ENCODE results near the gene TMEM86B. TPM values are rescaled to one million over a fixed set of nuclear protein-coding genes. Genes with fewer than 3 reads are reported as not detected.
"Not testable (repeated sequence)": the region's sequence is repeated elsewhere in the genome, so short reads cannot be mapped to it uniquely, and the experiment has no call there.

TMEM86B gene
- total RNA-seq, 1 experiment from 2014 or later: 1.2 TPM

DNA sequence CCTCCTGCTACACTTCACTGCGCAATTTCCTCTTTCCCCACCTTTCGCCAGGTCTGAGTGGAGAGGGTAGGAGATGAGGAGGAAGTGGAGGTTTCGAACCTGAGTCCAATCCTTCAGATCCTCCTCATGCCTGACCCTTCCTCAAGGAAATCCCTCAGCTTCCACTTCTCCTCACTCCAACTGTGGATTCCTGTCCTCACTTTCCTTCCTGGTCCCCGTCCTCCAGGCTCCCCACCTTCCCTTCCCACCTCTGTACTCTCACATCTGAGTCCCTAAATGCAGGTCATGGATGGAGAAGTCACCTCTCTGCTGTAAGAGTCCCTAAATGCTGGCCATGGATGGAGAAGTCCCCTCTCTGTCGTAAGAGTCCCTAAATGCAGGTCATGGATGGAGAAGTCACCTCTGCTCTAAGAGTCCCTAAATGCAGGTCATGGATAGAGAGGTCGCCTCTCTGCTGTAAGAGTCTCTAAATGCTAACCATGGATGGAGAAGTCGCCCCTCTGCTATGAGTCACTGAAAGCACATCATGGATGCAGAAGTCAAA is 3.1 kb downstream of the TMEM86B start:
- no peaks in the 10 kb centered on the region for H3K27me3 ChIP-seq (ENCODE audit: control insufficient read depth, insufficient read depth, low read length)
- H3K4me3 ChIP-seq (ENCODE audit: insufficient read depth, low read depth, low read length): no peak overlapping the region
- no peaks in the 10 kb centered on the region; the same call in none of the 2 replicates for H3K36me3 ChIP-seq (replicated peaks; ENCODE audit: control insufficient read depth, insufficient read depth, low read length)
- peak; percentile 24 for DNase-seq

DNA sequence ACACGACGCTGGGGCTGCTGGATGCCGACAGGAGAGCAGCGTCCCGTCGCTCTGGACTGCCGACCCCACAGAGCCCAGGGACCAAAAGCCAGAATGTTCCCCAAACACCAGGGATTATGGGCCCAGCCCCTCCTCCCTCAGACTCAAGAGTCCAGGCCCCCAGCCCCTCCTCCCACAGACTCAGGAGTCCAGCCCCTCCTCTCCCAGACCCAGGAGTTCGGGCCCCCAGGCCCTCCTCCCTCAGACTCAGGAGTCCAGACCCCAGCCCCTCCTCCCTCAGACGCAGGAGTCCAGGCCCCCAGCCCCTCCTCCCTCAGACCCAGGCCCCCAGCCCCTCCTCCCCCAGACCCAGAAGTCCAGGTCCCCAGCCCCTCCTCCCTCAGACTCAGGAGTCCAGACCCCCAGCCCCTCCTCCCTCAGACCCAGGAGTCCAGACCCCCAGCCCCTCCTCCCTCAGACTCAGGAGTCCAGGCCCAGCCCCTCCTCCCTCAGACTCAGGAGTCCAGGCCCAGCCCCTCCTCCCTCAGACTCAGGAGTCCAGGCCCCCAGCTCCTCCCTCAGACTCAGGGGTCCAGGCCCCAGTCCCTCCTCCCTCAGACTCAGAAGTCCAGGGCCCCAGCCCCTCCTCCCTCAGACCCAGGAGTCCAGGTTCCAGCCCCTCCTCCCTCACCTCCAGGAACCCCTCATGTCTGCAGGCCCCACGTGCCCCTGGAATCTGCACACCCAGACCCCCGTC is 3.7 kb downstream of the TMEM86B start:
- DNase-seq: not testable (repeated sequence)

DNA sequence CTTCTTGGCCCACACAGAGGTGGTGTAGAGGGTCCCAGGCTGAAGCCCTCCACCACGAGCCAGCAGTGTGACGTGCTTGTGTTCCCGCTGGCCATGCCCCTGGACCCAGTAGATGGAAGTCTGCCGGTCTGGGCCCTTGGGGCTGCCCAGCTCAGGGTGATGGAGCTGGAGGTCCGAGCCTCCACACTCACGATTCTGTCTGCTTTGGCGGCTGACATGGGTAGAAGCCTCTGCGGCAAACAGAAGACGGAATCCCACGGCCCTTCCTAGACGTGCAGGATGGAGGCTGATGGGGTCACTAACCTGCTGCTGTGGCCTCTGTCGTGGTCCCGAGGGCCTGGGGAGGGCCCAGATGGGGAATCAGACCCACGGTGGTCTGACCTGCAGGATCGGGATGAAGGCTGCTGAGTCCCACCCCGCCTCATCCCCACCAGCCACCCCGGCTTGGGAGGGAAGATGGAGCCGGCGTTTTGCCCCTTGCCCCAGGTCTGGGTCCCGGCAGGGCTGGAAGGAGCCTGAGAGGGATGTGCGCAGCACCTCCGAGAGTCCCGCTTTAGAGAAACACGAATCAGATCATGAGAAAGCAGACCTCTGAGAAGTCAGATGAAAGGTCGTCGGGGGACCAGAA is 4.4 kb downstream of the TMEM86B start:
- DNase-seq: peak; percentile 55
- Histone ChIP-seq H3K27me3 (ENCODE audit: control insufficient read depth, insufficient read depth, low read length) (no peaks in the 10 kb centered on the region), H3K4me3 (ENCODE audit: insufficient read depth, low read depth, low read length) (no peak overlapping the region), H3K36me3 (replicated peaks; ENCODE audit: control insufficient read depth, insufficient read depth, low read length) (no peaks in the 10 kb centered on the region; the same call in 1 of the 2 replicates)

More for the DNA sequence above, 3.7 kb downstream of the TMEM86B start:
- not testable (repeated sequence) for H3K36me3 ChIP-seq (replicated peaks; ENCODE audit: control insufficient read depth, insufficient read depth, low read length); H3K27me3 ChIP-seq (ENCODE audit: control insufficient read depth, insufficient read depth, low read length); H3K4me3 ChIP-seq (ENCODE audit: insufficient read depth, low read depth, low read length)

DNA sequence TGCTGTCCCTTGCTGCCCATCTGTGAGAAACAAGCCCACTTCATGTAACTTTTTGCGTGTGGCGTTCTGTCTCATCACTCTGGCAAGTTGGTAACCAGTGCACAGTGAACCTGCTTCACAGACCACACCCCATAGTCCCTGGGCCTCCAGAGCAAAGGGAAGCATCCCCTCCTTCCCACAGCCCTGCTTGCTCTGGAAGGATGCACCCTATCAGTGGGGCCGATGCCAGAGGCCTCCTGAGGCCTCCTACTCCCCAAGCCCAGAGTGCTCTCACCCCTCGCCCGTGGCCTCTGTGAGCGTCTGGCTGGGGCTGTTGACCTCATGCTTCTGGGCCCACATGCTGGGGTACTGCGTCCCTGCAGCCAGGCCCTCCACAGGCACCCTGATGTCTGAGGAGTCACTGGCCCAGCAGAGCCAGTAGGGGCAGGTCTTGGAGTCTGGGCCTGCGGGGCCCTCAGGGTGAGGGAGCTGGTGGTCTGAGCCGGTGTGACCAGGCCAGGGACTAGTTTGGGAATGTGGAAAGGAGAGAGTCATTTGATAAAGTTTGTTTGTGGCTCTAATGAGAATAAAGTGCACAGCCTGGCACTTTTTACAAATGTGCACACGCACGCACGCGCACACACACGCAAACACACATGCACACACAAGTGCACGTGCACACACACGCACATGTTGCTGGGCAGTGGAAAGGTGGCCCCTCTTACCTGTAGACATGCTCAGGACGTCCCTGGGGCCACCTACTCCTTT is 5.1 kb downstream of the TMEM86B start:
- DNase-seq: peak; percentile 41

DNA sequence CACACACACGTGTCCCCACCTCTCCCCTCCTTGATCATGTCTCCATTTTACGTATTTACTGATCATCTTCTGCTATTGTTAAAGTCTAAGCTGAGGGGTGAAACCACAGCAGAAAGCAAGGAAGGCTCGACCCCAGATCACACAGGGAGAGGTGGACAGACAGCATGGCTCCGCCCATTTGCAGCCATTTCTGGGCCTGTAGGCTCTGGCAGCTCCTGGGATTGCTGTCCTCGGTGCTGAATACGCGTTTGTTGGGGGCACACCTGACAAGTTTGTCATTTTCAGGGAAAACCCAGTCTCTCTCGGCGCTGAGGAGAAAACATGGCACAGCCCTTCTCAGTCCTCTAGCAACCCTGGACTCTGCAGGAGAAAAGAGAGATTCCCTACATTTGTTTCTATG is 8.0 kb downstream of the TMEM86B start:
- Histone ChIP-seq H3K27me3 (ENCODE audit: control insufficient read depth, insufficient read depth, low read length) (no peaks in the 10 kb centered on the region), H3K4me3 (ENCODE audit: insufficient read depth, low read depth, low read length) (no peak overlapping the region), H3K36me3 (replicated peaks; ENCODE audit: control insufficient read depth, insufficient read depth, low read length) (no peaks in the 10 kb centered on the region)
- peak; percentile 66 for DNase-seq

More for the DNA sequence above, 5.1 kb downstream of the TMEM86B start:
- Histone ChIP-seq H3K4me3 (ENCODE audit: insufficient read depth, low read depth, low read length) (no peak overlapping the region), H3K36me3 (replicated peaks; ENCODE audit: control insufficient read depth, insufficient read depth, low read length) (no peaks in the 10 kb centered on the region), H3K27me3 (ENCODE audit: control insufficient read depth, insufficient read depth, low read length) (no peaks in the 10 kb centered on the region)

DNA sequence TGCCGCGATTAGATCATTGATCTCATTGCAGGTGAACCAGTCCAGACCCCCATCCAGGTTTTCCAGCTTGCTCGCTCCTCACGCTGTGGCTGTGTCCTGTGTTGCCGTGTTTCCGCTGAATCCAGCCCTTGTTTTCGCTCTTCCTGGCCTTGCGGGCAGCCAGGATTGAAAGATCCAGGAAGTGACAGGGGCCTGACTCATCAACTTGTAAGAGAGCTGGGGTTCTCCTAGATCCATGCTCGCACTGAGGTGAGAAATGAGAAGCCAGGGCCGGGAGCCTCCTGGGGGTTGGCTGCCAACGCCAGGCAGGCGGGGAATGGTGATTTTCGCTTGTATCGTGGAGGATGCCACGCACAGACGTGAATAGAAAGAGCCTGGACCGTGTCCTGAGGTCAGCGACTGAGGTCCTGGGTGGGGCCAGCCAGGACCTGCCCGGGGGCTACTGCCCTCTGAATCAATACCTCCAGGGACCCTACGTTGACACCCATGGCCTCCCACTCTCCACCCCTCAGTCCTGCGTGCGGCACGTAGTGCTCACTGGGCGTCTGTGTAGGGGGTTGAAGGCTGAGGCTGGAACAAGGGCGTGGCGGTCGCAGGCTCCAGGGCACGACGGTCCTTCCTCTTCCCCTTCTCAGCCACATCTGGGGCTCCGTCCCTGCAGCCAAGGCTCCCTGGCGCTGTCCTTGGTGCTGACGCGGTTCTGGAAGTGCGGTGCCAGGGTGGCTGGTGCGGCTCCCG is 11.9 kb downstream of the TMEM86B start:
- peak overlapping the region; percentile 81 for H3K4me3 ChIP-seq (ENCODE audit: insufficient read depth, low read depth, low read length)
- no peaks in the 10 kb centered on the region for H3K36me3 ChIP-seq (replicated peaks; ENCODE audit: control insufficient read depth, insufficient read depth, low read length)
- peak; percentile 91 for DNase-seq
- H3K27me3 ChIP-seq (ENCODE audit: control insufficient read depth, insufficient read depth, low read length): no peaks in the 10 kb centered on the region

DNA sequence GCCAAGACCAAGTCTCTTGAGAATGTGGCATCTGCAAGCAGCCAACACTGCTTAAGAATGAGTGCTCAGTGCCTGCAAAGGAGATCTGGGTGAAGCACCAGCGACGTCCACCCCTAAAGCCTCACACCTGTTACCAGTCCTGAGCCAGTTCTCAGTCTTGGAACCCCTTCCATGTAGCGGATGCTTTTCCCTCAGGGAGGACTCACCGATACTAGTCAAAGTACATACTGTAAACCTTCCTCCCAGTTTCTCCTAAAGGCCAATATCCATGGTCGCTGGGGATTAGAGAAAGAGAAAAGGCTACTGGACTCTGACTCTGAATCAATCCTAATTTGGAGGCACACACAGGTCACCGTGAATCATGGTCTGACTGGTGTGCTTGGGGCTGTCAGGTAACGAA is 15.0 kb downstream of the TMEM86B start:
- Histone ChIP-seq H3K27me3 (ENCODE audit: control insufficient read depth, insufficient read depth, low read length) (no peaks in the 10 kb centered on the region), H3K36me3 (replicated peaks; ENCODE audit: control insufficient read depth, insufficient read depth, low read length) (no peaks in the 10 kb centered on the region), H3K4me3 (ENCODE audit: insufficient read depth, low read depth, low read length) (no peak overlapping the region)
- DNase-seq: no peak

DNA sequence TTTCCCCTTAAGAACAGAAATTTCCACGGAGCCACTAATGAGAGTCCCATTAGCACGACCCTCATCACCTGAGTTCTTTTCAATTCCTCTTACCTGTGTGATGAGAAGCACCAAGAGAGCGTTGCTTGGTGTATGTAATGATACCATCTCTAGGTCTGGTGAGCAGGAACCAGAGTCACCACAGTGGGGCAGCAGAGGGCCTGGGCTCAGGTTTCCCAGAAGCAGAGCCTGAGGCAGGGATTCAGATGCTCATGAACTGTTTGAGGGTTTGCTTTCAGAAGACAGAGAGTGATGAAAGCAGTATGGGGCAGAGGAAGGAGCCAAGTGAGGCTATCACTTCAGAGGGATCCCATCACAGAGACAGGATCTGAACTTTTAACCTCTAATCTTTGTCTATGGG is 16.1 kb downstream of the TMEM86B start:
- no peaks in the 10 kb centered on the region for H3K27me3 ChIP-seq (ENCODE audit: control insufficient read depth, insufficient read depth, low read length)
- H3K36me3 ChIP-seq (replicated peaks; ENCODE audit: control insufficient read depth, insufficient read depth, low read length): no peaks in the 10 kb centered on the region
- DNase-seq: peak; percentile 83
- H3K4me3 ChIP-seq (ENCODE audit: insufficient read depth, low read depth, low read length): no peak overlapping the region

DNA sequence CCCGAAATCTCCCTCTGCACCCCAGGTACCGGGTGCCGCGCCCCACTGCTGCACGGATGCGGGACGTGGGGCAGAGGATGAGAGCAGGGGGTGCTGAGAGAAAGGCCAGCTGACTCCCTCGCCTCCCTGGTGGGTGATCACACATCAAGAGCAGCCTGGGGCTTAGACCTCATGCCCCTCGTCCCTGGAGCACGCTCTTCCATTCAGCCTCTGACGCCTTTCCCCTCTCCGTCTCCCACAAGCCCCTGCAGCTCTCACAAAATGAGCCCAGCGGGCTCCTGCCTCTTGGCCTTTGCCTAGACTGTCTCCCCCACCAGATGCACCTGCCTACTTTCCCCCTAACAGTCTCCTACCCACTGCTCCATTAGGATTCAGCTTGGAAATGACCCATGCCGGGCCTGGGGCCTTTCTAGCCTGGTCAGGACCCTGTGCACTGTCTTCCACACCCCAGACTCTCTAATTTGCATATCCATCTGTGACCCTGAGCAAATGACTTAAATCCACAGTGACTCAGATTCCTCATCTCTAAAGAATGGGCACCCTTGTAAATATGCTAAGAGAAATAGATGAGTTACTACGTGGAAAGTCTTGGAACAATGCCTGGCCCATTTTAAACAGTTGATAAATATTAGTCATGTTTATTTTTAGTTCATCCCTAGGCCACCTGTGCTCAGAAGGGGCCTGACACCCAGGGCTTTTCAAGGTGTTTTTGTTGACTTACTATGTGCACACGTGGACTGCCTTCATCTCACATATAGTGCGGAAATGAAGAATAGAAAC is 18.7 kb downstream of the TMEM86B start:
- Histone ChIP-seq H3K4me3 (ENCODE audit: insufficient read depth, low read depth, low read length) (no peak overlapping the region), H3K36me3 (replicated peaks; ENCODE audit: control insufficient read depth, insufficient read depth, low read length) (no peaks in the 10 kb centered on the region), H3K27me3 (ENCODE audit: control insufficient read depth, insufficient read depth, low read length) (no peaks in the 10 kb centered on the region)
- no peak for DNase-seq

DNA sequence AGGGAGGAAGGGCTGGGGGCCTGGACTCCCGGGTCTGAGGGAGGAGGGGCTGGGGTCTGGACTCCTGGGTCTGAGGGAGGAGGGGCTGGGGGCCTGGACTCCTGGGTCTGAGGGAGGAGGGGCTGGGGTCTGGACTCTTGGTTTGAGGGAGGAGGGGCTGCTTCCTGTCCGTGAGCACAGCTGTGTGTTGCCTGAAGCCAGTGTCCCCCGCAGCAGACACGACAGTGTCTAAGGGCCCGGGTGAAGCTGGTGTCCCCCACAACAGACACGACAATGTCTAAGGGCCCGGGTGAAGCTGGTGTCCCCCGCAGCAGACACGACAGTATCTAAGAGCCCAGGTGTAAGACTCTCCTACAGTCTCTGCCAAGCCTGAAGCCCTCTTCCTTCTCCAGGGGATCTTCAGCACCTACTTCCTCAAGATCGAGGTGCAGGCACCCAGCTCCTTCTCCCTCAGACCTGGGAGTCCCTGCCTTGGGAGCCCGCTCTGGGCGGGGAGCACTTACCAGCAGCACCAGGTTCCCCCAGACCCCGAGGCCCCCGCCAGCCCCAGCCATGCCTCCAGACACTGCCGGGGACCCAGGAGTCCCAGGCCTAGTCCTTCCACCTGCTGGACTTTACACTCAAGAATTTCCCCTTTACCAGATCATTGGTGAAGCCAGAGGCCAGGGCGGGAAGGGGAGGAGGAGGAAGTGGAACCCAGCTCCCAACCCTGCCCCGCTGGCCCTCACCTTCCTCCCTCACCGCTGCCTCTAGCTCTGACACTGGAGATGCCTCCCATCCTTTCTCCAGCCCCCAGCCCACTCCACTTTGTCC is 19.5 kb downstream of the TMEM86B start, which contains the start of gene PTPRH:
TSS of gene PTPRH (minus strand) at position 622 of the 813 bp plus-strand sequence. CDS start at position 554, 68 bp downstream.
- H3K4me3 ChIP-seq (ENCODE audit: insufficient read depth, low read depth, low read length): no peak within 1 kb of the TSS
- DNase-seq: peak; percentile 28
- no peaks in the 10 kb centered on the region for H3K27me3 ChIP-seq (ENCODE audit: control insufficient read depth, insufficient read depth, low read length)
- H3K36me3 ChIP-seq (replicated peaks; ENCODE audit: control insufficient read depth, insufficient read depth, low read length): no peaks in the 10 kb centered on the region

DNA sequence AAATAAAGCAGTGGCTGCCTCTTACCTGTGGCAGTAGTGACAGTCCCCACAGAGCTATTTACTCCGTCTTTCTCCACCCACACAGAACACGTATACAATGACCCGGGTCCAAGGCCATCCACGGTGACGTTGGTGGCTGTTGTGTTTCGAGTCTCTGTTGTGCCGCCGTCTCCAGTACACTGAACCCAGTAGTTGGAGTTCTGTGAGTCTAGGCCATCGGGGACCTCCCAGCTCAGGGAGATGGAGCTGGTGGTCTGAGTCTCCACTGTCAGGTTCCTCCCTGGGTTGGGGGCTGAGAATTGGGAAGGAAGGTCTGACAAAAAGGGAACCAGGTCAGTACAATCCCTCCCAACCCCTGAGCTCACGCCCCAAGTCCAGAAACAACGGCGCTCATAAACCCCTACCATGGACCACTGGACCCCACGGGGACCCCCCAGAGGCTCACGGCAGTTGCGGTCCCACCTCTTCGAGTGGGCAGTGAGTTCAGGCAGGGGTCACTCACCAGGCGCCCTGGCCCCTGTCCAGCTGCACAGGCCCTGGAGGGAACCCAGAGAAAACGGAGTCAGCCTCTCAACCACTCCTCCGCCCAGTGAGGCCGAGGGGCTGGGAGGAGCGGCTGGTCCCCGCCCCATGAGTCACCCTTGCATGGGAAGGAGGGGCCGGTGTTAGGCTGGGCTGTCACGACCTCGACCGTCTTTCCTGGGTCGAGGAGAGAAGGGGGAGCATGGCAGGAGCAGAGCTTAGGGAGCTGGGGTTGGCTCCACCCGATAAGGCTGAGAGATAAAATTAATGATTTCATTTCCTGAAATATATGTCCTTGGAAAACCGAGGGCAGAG is 21.7 kb downstream of the TMEM86B start:
- no peak overlapping the region for H3K4me3 ChIP-seq (ENCODE audit: insufficient read depth, low read depth, low read length)
- peak; percentile 95 for DNase-seq
- no peaks in the 10 kb centered on the region for H3K36me3 ChIP-seq (replicated peaks; ENCODE audit: control insufficient read depth, insufficient read depth, low read length)
- no peaks in the 10 kb centered on the region for H3K27me3 ChIP-seq (ENCODE audit: control insufficient read depth, insufficient read depth, low read length)

DNA sequence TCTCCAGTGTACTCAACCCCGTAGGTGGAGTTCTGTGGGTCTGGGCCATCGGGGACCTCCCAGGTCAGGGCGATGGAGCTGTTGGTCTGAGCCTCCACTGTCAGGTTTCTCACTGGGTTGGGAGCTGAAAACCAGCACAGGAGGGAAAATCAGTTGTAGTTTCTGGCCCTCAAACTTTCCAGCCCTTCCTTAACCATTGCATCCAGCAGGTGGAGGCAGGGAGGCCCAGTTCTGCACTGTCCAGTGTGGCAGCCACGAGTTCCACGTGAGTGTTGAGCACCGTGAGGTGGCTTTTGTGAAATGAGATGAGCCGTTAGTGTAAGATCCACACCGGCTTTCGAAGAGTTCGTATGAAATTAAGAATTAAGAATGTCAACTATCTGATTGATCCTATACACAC is 26.4 kb downstream of the TMEM86B start:
- not testable (repeated sequence) for H3K27me3 ChIP-seq (ENCODE audit: control insufficient read depth, insufficient read depth, low read length); H3K4me3 ChIP-seq (ENCODE audit: insufficient read depth, low read depth, low read length); DNase-seq; H3K36me3 ChIP-seq (replicated peaks; ENCODE audit: control insufficient read depth, insufficient read depth, low read length)

Measured in H7 (cell line).